Hindlimb muscle (tissue), 1 donor: ENCODE data around the gene IKZF3. TPM values are rescaled to one million over a fixed set of nuclear protein-coding genes. Genes with fewer than 3 reads are reported as not detected.
"Not testable (repeated sequence)": the region's sequence is repeated elsewhere in the genome, so short reads cannot be mapped to it uniquely, and the experiment has no call there.

Source experiments
- DNase-seq: peaks from one replicate; pipeline ENCODE4 v3.0.0-alpha.2; 2013
- polyA plus RNA-seq: library from polyadenylated mRNA; unstranded; fragments of 120-200 nt; gene quantifications from one replicate; pipeline ENCODE4 v1.2.1, GENCODE V29; 2013; ENCODE audit not compliant: insufficient read length

The IKZF3 gene
- 0.17 TPM for polyA plus RNA-seq

DNA sequence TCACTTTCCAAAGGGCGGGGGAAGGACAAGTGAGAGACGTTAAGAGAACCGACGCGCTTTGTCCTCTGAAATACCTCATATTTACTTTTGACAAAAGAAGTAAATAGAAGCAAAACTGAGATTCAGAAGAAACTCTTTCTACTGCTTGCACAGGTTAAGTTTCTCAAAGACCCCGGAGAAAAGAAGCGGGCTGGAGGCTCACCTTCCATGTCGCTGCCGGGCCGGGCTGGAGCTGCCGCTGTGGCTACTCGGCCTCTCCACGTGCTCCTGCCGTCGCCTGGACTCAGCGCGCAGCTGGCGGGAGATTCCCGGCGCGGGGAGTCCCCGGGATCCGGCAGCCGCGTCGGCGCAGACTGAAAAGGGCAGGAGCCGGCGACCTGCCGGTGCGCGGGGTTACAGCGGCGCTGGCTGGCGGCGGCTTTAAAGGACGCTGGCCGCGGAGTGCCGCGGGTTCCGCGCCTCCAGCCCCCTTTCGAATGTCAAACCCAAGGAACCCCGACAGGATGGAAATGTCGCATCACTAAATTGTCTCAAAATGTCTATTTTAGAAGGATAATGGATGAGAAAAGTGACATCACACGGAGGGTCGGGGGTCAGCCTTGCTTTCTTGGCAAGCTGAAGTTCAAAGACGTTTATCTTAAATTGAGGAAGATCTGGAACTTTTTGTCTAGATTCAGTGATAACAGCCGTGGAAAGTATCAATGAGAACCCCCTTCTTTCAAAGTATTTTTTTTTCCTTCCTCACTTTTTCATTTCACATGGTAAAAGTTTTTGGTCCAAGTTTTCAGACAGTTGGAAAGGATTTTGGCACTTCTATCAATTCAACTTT, at the start of gene IKZF3:
Gene IKZF3, minus strand, starts transcription at position 395 of the 829 bp plus-strand sequence. Its CDS starts 186 bp downstream, at position 209.
- peak; percentile 55 for DNase-seq

DNA sequence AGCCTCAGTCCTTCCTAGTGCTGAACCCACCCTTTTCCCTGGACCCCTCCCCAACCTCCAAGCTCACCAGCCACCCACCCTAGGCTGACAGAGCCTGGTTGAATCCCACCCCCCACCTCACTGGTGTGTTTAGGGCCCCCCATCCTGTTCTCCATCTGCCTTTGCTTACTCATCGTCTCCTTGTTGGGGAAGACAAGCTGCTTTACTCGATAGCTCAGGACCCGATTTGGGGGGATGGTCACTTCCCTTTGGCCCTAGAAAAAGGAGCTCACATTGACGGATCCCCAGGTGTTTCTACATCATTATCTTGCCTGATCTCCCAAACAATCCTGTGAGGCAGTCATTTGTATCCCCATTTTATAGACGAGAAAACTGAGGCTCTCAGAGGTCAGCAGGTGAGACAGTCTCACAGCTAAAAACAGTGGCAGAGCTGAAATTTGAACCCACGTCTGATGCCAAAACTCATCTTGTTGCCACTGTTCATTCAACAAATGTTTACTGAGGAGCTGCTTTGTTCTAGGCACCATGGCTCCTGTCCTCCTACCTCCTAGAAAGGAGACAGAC, 44.8 kb upstream of the IKZF3 start:
- no peak for DNase-seq

GRCh38 chr17:39904990-39905288, 40.8 kb upstream of the IKZF3 start:
- DNase-seq, result no peak

DNA sequence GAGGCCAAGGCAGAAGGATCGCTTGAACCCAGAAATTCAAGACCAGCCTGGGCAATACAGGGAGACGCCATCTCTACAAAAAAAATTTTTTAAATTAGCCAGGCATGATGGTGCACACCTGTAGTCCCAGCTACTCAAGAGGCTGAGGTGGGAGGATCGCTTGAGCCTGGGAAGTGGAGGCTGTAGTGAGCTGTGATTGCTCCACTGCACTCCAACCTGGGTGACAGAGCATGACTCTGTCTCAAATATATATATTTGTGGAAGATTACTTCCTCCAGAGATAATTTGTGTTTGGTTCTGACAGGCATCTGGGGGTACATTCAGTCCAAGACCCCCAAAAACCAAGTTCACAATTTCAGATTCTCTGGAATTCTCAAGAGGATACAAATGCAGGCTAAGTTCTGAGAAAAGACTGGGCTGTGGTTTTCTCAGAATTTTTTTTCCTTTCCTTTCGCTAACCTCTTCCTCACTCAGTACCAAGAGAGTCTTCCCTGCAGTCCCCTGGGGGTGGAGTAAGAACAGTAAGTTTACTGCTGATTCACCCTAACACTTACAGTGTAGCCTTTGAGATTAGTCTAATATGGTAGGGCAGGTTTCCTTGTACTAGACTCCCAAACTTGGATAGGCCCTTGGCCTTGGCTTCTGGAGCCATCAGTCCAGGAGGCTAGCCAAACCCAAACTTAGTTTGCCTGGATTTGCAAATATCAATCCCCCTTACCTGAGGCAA, 39.2 kb upstream of the IKZF3 start:
- no peak for DNase-seq

GRCh38 chr17:39902027-39902426, 37.9 kb upstream of the IKZF3 start:
- not testable (repeated sequence) for DNase-seq

DNA sequence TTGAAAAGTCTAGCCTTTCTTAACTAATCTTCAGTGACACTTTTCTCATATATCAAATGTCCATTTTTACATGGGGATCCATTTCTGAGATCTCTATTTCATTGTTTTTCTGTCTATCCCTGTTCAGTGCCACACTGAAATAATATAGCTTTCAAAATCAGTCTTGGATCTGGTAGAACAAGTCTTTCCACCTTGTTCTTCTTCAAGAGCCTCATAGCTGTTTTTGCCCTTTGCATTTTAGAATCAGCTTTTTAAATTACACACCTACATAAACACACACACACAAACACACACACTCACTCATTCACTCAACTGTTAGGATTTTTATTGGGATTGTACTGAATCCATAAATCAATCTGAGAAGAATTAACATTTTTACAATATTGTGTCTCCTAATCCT, 35.1 kb upstream of the IKZF3 start:
- DNase-seq, result no peak

GRCh38 chr17:39898088-39898487, 34.0 kb upstream of the IKZF3 start:
- DNase-seq, result no peak

GRCh38 chr17:39894681-39895376, 30.7 kb upstream of the IKZF3 start:
- DNase-seq, result no peak

DNA sequence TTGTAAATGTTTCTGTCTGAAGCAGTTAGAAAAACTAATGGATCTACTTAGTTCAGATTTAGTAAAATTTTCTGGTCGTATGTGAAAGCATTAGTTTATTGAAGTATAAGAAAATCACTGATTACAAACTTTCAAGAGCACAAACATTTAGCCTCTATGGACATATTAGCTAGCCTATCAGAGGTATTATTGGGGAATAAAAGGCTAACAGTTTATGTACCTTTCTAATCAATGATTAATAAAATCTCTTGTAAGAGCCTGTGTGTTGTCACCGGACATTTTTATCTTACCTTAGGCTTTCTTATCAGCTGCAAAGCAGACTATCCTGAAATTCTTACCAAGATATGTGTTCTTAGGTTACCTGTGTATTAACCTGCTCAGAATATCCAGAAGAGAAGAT, 25.1 kb upstream of the IKZF3 start:
- DNase-seq, result no peak

DNA sequence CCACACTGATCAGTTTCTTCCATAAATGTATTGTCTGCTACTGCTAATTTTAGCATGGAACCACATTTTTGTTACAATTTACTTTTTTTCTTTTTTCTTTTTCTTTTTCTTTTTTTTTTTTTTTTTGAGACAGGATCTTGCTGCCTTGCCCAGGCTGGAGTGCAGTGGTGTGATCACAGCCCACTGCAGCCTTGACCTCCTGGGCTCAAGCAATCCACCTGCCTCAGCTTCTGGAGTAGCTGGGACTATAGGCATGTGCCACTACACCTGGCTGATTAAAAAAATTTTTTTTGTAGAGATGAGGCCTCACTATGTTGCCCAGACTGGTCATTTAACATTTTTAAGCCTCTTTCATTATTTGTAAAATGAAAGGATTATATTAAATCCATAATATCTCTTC, 23.0 kb upstream of the IKZF3 start:
- DNase-seq, result no peak

GRCh38 chr17:39886102-39886501, 22.0 kb upstream of the IKZF3 start:
- DNase-seq, result not testable (repeated sequence)

DNA sequence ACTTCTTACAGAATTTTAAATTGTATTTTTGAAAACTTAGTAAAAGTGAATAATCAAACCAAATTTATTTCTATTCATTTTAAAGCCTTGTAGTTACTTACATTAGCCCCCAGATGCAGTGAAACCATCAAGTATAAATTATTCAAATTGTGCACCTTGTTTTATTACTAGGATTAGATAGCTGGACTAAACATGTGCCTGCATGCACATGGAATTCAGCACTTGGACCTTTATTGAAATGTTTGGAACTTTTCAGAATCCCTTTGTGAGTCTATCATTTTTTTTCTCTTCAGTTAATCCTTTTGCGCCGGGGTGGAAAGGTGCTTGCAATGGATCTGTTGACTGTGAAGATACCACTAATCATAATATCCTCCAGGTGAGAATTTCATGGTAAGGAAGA, 8.6 kb upstream of the IKZF3 start:
- no peak for DNase-seq

DNA sequence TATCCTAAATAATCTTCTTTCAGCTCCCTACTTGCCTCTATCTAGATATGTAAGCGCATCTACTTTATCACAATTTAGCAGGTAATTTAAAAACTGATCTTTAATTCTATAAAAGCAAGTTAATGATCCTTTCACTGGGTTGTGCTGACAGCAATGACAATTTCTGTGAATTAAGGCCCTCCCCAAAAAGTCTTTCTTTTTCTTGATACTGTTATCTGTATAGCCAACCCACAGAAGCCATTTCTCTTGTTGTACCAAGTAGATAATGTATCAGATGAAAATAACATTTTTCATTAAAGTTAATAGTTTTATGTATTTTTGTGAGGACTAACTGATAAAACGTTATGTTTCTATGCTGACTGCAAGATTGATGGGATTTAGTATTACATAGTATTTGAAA, 7.7 kb upstream of the IKZF3 start:
- DNase-seq, result no peak

- DNase-seq, result no peak
These were observed 6.7 kb upstream of the IKZF3 start for GRCh38 chr17:39870776-39871175.

DNA sequence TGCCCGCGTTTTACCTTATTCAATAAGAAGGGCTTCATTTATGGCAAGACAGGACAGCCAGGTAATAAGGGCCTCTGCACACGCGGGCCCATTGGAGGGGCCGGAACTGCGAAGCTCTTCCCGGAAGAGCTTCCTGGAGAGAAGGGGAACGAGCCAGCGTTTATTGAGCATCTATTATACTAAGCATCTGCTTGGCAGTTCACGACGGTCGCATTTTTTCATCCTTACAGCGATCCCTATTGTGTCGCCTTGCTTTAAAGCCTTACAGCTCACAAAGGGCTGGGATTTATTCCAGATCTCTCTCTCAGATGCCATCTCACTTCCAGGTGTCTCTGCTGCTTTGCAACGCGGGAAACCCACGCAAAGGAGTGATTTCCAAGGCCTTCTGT, 4.4 kb upstream of the IKZF3 start:
- no peak for DNase-seq

DNA sequence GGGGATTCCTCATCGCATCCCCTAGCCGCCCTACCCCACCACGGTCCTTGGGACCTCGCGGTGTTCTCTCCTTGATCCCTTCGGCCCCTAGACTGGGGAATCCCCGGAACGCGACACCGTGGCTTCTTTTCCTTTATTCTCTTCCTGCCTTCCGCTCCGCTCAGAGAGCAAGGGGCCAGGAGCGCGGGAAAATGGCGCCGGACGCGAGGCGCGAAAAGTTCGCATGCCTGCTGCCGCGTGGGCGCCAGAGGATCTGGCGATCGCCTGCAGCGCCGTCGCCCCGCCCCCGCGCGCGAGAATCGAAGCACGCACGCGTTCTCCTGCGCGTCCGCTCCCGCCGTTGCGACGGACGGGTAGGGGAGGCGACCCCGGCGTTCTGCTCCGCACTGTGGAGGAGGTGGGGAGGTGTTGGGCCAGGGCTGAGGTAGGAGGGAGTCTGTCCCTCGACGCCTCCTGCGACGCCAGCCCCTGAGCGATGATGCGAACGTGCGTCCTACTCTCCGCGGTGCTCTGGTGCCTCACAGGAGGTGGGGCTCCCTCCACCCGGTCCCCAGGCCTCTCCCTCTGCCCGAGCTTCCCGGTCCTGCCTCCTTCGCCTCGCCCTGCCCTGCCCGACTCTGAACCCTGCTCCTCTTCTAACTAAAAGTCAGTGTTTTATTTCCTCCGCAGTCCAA, 3.9 kb upstream of the IKZF3 start, which contains the start of gene ZPBP2:
Gene ZPBP2, plus strand, starts transcription at position 323 of the 674 bp plus-strand sequence. Its CDS starts 153 bp downstream, at position 476.
- no peak for DNase-seq

DNA sequence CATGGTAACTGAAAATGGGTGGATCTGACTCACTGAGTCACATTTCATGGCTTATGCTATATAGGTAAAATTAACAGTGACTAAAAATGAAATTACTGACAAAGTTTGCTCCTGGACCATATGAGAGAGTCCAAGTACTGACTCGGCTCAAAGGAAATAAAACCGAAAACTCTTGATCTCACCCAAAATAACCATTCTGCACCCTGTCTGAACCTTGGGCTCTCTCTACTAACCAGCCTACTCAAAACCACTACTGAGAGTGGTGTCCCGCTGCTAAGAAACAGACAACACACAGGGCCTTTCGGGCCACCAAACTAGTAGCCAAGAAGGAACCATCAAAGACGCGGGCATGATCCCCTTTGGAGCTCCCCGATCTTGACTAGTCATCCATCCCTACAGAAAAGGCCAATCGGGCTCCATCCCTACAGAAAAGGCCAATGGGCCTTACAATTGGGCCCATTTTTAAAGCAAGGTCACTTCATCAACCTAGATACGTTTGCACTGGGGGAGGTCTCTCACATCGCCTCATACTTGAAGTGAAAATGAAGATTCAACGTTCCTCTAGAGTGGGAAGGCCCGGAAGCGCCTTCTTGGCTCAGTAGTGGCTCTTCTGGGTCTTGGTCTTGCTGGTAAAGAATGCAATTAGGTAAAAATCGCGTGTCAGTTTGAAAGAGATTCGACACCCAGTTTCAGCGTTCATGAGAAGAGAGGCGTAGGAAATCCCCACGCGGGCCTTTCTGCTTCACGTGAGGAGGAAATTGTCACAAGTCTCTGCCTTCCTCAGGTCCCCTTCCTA, 3.2 kb upstream of the IKZF3 start:
- DNase-seq, result no peak

DNA sequence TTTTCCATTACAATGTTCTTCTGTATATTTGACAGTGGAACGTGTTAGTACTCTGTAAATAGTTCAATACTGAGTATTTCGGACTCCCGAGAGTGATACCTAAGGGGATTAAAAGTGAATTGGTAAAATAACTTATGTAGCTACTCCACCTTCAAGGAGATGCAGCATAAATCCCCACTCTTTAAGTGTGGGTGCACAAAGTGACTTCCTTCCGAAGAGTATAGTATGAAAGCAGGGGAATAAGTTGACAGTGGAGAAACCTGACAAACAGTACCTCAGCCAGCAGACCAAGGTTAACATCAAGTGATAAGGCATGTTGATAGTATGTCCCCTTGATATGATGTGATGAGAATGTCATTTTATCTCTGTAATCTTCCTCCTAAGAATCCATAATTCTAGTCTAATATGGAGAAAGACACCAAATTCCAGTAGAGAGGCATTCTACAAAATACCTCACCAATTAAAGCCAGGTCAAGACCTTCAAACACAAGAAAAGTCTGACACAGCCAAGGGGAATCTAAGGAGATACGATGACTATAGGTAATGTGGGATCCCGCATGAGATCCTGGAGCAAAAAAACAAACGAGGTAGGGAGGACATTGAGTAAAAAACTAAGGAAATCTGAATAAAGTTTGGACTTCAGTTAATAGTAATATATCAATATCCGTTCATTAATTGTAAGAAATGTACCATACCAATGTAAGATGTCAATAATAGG, 2.1 kb upstream of the IKZF3 start:
- DNase-seq, result no peak

- no peak for DNase-seq
These were observed 731 bp downstream of the IKZF3 start for GRCh38 chr17:39863244-39863917.

DNA sequence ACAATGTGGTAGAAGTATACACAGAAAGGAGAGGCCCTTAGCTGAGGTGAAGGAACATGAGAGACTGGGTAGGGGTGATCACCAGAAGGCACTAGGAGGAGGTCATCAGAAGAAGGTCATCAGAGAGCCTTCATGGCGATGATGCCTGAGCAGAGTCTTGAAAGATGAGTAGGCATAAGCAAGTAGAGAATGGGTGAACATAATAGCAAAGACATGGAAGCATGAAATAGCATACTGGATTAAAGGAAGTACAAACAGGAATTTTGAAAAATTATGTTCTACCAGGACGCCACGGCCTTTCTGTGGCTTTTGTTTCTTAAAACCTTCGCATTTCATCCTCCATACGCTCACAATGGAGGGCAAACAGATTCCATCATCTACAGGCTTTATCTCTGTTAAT, 2.9 kb downstream of the IKZF3 start:
- DNase-seq, result no peak
